Effector memory CD4-positive, alpha-beta T cell (primary cell): Measurements from ENCODE around the gene DENND1A.

Experiments
- DNase-seq, 3 donors: peaks; one replicate each; pipeline ENCODE4 v3.0.0-alpha.2; 2020
- H3K27ac ChIP-seq: 2 replicates; pipeline ENCODE4 v1.7.0; 2013; ENCODE audit warnings: mild to moderate bottlenecking, low read length, moderate library complexity; ENCODE audit not compliant: insufficient read depth, poor library complexity, severe bottlenecking
- H3K27me3 ChIP-seq: replicated peaks from 2 replicates; pipeline ENCODE4 v1.7.0; 2013; ENCODE audit warnings: mild to moderate bottlenecking, low read length; ENCODE audit not compliant: insufficient read depth, control insufficient read depth, poor library complexity, severe bottlenecking
- H3K36me3 ChIP-seq: 2 replicates; pipeline ENCODE4 v1.7.0; 2013; ENCODE audit warnings: mild to moderate bottlenecking, low read length, moderate library complexity; ENCODE audit not compliant: control insufficient read depth, insufficient read depth
- H3K4me1 ChIP-seq: 2 replicates; pipeline ENCODE4 v1.7.0; 2013; ENCODE audit warnings: low read length, mild to moderate bottlenecking; ENCODE audit not compliant: control insufficient read depth, insufficient read depth, poor library complexity, severe bottlenecking
- H3K4me3 ChIP-seq: 2 replicates; pipeline ENCODE4 v1.7.0; 2013; ENCODE audit warnings: low read length, low read depth, mild to moderate bottlenecking; ENCODE audit not compliant: insufficient read depth, poor library complexity, severe bottlenecking
- H3K9me3 ChIP-seq: 2 replicates; pipeline ENCODE4 v1.7.0; 2013; ENCODE audit warnings: mild to moderate bottlenecking, low read length, moderate library complexity; ENCODE audit not compliant: control insufficient read depth

DENND1A gene

DNA sequence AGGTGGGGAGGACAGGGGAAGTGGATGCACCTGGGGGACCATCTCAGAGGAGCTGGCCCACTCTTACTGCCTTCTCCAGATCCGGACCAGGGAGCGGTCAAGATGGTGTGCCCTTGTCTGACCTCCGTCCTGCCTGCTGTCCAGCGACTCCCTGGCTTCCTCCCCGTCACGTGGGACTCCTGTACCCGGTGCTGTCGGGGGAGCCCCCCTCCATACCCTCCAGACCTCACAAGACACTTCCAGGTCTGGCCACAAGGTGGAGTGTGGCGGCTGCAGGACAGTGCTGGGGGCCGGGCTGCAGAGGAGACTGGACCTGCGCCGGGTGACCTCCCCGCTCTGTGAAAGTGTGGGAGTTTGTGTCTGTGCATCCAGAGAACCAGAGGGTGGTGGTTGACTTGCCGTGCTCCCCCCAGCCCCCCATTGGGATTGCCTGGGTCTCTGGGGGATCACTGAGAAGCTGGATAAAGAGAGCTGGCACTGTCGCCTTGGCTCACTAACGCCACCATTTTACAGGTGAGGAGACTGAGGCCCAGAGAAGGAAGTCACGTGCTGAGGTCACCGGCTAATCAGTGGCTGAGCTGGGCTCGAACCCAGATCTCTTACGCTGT is 575.8 kb downstream of the DENND1A start:
- no peak for DNase-seq
- H3K36me3 ChIP-seq, result no peaks in the 10 kb centered on the region
- no peaks in the 10 kb centered on the region for H3K27me3 ChIP-seq
- H3K4me1 ChIP-seq, result peaks cover 4% of the 10 kb centered on the region
- H3K27ac ChIP-seq, result no peak overlapping the region
- H3K9me3 ChIP-seq, result no peaks in the 10 kb centered on the region
- H3K4me3 ChIP-seq, result no peak overlapping the region

DNA sequence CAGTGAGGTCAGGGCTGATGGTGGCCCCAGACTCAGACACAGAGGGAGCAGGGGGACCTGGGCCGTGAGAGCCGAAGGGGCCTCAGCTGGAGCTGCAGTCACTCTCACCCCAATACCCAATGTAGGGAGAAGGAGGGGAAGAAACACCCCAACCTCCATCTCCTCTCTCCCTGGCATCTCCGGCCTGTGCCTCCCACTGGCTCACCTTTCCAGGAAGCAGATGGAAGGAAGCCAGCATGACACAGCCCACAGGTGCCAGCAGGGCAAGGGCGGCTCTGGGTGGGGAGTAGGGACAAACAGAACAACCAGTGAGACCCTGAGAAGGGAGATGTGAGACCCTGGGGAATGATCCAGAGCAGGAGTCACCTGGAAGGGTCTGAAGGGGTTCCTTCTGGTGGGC is 576.9 kb downstream of the DENND1A start:
- no peaks in the 10 kb centered on the region for H3K27me3 ChIP-seq

DNA sequence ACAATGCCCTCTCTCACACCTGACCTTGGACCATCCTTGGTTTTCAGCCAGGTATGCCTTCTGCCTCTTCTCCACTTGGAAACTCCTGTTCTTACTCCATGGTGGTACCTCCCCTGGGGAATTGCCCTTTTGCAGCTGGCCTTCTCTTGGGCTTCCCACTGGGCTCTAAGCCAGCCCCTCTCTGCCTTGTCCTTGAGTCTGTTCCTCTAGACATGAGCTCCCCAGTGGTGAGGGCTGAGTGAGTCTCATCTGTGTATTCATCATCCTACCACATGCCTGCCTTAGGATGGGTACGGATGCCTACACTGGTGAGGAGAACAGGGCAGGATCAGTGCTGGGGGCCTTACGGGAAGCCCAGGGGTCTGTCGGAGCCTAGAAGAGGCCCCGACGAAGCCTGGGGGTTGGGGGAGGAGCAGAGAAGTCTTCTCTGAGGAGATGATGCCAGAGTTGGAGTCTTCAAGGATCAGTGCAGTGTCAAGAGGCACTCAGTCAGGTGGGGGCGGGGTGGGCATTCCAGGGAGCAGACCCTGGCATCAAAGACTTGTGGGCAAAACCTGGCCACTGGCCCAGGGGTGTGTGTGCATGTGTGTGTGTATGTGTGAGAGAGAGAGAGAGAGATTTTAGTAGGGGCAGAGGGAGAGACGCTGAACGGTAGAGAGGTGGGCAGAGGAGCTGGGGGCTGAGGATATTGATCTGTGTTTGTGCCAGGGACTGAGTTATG is 579.2 kb downstream of the DENND1A start:
- Histone ChIP-seq H3K36me3 (no peaks in the 10 kb centered on the region), H3K4me3 (no peak overlapping the region), H3K27ac (no peak overlapping the region), H3K4me1 (peaks cover 4% of the 10 kb centered on the region), H3K9me3 (no peaks in the 10 kb centered on the region), H3K27me3 (no peaks in the 10 kb centered on the region)
- DNase-seq, result no peak

More for the DNA sequence above, 576.9 kb downstream of the DENND1A start:
- no peaks in the 10 kb centered on the region for H3K36me3 ChIP-seq
- H3K4me3 ChIP-seq, result no peak overlapping the region
- H3K27ac ChIP-seq, result no peak overlapping the region
- peaks cover 4% of the 10 kb centered on the region for H3K4me1 ChIP-seq
- no peak for DNase-seq
- H3K9me3 ChIP-seq, result no peaks in the 10 kb centered on the region

DNA sequence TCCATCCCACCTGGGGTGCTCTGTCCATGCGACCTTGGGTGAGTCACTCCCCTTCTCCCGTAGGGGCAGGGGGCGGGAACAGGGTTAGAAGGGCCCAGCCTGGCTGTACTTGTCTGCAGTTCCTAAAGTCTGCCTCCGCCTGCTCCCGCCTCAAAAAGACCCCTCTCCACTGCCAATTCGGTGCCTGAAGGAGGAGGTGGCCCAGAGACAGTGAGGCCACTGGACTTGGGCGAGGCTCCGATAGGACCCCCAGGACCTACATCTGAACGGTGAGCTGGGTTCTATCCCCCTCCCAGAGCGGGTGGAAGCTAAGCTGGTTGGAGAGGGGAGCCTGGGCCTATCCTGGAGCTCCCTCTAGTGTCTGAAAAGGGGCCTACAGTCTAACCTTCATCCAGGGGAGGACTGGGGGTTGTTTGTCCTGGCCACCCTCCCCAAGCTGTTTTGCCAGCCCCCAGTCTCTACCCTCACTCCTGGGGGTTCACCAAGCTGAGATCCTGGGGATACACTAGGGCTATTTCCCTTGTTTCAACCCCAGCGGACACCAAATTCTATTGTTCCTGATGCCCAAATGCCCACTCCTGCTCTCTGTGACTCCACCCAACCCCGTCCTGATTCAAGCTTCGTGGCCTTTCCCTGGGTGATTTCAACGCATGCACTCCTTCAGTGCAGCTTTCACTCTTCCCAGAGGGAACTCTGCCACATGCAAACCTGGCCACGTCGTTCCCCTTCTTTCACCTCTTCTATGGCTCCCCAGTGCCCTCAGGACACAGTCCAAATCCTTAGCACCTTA is 580.0 kb downstream of the DENND1A start:
- no peak overlapping the region for H3K4me3 ChIP-seq
- H3K27ac ChIP-seq, result no peak overlapping the region
- H3K27me3 ChIP-seq, result no peaks in the 10 kb centered on the region
- peaks cover 4% of the 10 kb centered on the region for H3K4me1 ChIP-seq
- H3K9me3 ChIP-seq, result no peaks in the 10 kb centered on the region
- no peaks in the 10 kb centered on the region for H3K36me3 ChIP-seq
- DNase-seq, result peak; percentile 29 to 46 (median 29)

DNA sequence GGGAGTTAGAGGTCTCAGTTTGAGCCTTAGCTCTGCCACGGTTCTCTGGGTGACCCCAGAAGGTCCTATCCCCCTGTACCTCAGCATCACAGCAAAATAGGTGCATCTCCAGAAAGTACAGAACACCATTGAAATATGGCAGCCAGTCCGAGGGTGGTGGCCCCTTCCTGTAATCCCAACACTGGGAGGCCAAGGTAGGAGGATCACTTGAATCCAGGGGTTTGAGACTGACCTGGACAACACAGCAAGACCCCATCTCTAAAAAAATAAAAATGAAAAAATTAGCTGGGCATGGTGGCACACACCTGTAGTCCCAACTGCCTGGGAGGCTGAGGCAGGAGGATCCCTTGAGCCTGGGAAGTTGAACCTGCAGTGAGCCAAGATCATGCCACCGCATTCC is 580.9 kb downstream of the DENND1A start:
- H3K27ac ChIP-seq, result no peak overlapping the region
- no peaks in the 10 kb centered on the region for H3K36me3 ChIP-seq
- H3K4me1 ChIP-seq, result peaks cover 2% of the 10 kb centered on the region
- no peaks in the 10 kb centered on the region for H3K27me3 ChIP-seq
- no peaks in the 10 kb centered on the region for H3K9me3 ChIP-seq
- no peak overlapping the region for H3K4me3 ChIP-seq
- no peak for DNase-seq

DNA sequence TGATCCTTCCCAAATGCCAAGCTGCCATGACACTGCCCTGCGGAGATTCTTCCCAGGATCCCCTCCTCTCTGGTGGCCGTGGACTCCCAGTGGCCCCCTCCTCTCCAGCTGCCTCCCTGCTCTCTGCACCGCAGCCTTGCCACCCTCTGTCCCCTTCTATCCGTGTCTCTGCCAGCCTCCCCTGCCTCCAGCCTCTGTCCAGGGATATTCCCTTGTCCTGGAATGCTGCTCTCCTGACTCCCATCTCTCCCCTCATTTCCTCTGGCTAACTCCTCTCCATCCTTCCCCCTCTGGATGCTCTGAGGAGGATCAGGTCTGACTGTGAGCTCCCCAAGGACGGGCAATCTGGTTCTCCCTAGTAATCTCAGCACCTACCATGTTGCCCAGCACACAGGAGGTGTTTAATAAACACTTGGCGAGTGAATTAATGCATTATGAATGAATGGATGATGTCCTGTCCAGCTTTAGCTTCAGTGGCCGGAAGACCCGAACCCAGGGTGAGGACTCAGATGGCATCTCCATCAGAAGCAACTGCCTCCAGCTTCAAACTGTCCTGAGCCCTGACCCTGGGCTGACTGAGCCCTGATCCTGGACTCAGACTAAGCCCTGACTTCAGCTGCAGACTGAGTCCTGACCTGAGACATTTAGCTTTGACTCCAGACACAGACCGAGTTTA is 581.5 kb downstream of the DENND1A start:
- Histone ChIP-seq H3K27me3 (no peaks in the 10 kb centered on the region), H3K4me1 (no peaks in the 10 kb centered on the region), H3K36me3 (no peaks in the 10 kb centered on the region), H3K4me3 (no peak overlapping the region), H3K27ac (no peak overlapping the region), H3K9me3 (no peaks in the 10 kb centered on the region)
- no peak for DNase-seq

DNA sequence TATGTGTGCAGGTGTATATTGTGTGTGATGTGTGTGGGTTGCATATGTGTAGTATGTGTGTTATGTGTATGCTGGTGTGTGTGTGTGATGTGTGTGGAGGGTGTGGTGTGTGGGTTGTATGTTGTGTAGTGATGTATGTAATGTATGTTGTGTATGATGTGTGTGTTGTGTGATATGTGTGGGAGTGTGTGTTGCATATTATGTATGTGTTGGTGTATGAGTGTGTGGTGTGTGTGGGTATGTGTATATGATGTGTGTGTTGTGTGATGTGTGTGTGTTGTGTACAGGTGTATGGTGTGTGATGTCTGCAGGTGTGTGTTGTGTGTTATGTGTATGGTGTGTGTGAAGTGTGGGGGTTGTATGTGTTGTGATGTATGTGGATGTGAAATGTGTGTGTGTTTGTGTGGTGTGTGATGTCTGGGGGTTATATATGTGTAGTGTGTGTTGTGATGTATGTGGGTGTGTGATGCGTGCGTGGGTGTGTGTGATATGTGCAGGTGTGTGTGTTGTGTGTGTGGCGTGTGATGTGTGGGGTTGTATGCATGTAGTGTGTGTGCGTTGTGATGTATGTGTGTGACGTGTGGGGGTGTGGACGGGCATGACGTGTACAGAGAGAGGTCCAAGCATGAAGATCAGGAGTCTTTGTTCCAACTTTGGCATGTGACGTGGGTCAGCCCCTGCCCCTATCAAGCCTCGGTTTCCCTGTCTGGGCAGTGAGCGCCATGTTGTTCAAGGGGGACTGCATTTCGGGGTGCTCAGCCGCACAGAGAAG is 582.5 kb downstream of the DENND1A start:
- DNase-seq, result no peak
- no peak overlapping the region for H3K27ac ChIP-seq
- H3K9me3 ChIP-seq, result no peaks in the 10 kb centered on the region
- no peaks in the 10 kb centered on the region for H3K27me3 ChIP-seq
- H3K4me3 ChIP-seq, result no peak overlapping the region
- no peaks in the 10 kb centered on the region for H3K4me1 ChIP-seq
- H3K36me3 ChIP-seq, result no peaks in the 10 kb centered on the region

DNA sequence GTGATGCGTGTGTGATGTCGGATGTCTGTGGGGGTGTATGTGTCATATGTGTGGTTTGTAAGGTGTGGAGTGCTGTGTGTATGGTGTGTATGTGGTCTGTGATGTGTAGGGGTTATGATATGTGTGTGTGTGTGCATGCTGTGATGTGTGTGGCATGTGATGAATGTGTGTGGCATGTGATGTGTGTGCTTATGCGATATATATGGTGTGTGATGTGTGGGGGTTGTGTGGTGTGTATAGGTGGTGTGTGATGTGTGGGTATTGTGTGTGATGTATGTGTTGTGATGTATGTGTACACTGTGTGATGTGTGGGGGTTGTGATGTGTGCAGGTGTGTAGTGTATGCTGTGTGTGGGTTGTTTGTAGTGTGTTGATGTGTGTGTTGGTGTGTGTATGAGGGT is 583.1 kb downstream of the DENND1A start:
- Histone ChIP-seq H3K4me1 (no peaks in the 10 kb centered on the region), H3K36me3 (no peaks in the 10 kb centered on the region), H3K27ac (no peak overlapping the region), H3K27me3 (no peaks in the 10 kb centered on the region), H3K4me3 (no peak overlapping the region), H3K9me3 (no peaks in the 10 kb centered on the region)
- DNase-seq, result no peak

DNA sequence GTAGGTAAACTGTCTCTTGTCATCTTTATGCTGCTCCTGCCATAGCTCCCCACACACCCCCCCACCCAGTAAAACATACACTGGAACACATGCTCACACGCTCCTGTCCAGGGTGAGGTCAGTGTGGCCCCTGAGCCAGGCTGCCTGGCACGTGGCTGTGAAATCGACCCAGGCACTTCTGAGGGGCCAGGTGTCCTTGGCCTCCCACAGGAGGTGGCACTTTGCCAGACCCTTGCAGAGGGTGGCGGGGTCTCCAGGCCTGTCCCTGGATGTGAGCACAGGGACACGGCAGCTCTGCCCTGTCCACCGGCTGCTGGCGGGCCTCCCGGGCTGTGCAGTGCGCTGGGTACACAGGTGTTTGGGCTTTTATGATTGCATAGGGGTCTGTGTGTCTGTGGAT is 583.9 kb downstream of the DENND1A start:
- DNase-seq, result no peak
- Histone ChIP-seq H3K27ac (no peak overlapping the region), H3K27me3 (no peaks in the 10 kb centered on the region), H3K4me1 (no peaks in the 10 kb centered on the region), H3K4me3 (no peak overlapping the region), H3K36me3 (no peaks in the 10 kb centered on the region), H3K9me3 (no peaks in the 10 kb centered on the region)
